ENCODE results near the gene PHACTR1. TPM values are rescaled to one million over a fixed set of nuclear protein-coding genes. Genes with fewer than 3 reads are reported as not detected.

PHACTR1 gene
- total and polyA plus RNA-seq, 9 of the 15 experiments (the other 6 are each of a cell fraction or from before 2014, with no cell fraction given), result 11.5 to 32.6 (median 22.0) TPM

DNA sequence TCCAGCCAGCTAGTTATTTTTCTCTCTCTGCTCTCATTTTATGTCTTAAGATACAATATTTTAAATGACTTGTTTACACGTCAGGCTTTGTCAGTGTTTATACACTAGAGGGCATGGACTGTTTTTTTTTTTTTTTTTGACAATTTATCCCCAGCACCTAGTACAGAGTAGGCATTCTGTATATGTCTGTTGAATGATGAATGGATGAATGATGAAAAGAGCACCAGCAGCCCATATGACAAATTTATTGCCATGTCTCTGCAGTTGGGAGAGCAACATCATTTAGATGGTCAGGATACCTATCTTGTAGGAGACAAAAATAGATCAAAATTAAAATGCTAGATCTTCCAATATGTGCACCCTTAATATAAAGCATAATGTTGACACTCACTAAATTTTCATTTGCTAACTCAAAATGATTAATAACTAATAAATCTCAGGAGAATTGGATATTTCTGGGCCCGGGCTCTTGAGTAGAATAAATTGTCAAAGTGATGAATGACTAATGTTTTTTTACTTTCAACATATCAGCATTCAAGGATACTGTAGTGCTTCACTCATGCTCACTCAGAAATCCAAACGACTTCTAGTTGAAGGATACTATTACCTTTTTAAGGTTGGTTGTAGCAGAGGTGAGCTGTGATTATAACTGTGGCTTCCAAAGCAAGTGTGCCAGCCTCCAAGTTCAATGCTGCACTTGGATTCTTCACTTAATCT lies 200.0 kb downstream of the PHACTR1 start:
- no peak overlapping the region for H3K27ac ChIP-seq (ENCODE audit: extremely low read depth, low read depth, low read length)
- TF ChIP-seq SRSF1 (IDR thresholded peaks at IDR 0.05; ENCODE audit: low read depth, low read length), result no peak
- TF ChIP-seq, protein P1, sequence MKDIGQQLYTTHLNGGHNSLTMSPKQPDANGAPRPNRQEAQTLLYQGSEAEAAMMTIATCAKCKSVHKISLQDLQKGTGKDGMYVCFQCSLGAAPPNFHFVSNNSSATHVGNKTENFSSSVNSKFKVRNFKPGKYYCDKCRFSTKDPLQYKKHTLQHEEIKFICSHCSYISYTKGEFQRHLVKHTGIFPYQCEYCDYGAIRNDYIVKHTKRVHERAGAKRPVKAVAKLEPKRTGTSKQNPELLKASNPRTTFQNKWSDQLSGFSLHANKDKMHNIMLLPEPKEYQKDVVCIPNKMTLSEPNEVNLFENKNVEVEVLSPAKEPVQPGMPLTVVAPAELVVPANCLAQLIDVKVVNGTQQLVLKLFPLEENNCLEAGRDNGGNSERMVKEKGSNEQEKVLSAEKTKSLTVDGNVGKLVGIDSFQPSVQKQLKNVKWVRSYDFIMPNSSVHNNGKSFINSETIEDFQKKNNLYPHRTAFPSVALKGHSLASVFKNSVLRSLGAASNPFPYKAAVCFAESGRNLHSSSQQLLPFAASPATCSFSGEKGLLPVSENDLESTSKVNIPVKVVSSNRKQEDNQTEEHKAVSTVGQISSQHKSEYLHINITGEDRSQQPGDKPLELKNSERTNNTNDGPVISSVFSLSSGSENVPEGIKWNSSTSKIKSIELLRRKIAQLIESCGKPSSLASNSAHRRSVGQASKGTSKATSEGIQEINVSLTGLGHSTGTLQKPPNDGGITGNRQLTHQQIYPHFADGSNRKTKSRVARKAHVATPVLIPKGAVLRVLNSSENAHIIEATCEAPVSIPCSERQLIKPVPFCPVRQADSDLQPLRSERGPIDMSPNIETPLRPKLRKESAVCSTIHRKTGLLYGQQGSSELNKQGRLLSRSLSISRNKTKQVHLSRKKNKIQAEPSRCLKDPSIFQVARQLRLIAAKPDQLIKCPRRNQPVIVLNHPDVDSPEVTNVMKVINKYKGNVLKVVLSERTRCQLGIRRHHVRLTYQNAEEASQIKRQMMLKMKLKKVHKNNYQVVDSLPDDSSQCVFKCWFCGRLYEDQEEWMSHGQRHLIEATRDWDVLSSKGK (CRISPR knock-in tag; IDR thresholded peaks at IDR 0.05), result no peak
- TF ChIP-seq ZNF589 (CRISPR knock-in tag; IDR thresholded peaks at IDR 0.05; ENCODE audit: low read depth), result no peak
- no peak for TF ChIP-seq ZNF764 (CRISPR knock-in tag; IDR thresholded peaks at IDR 0.05; ENCODE audit: low read depth)
- TF ChIP-seq PTBP1 (IDR thresholded peaks at IDR 0.05; ENCODE audit: low read depth, low read length), result no peak
- H3K9ac ChIP-seq (ENCODE audit: insufficient read depth in 1 of 2, low read depth in 2 of 2, low read length in 2 of 2), result no peak overlapping the region
- no peak overlapping the region for H3K4me3 ChIP-seq
- no peak for DNase-seq (ENCODE audit: extremely low read depth in 1 of 4, low spot score in 3 of 4)
- ATAC-seq, result no peak
- H3K79me2 ChIP-seq (ENCODE audit: control insufficient read depth, insufficient read depth, low read length), result no peaks in the 10 kb centered on the region
- no peak overlapping the region for H2AFZ ChIP-seq (ENCODE audit: low read depth, low read length)
- intact Hi-C loops (cut with micrococcal nuclease), result no loop called here
- no TSS peak for BruUV-seq (replicated peaks)
- H3K9me3 ChIP-seq (replicated peaks; ENCODE audit: control insufficient read depth, insufficient read depth, low read depth, low read length), result no peaks in the 10 kb centered on the region
- no peak for FAIRE-seq
- no peak overlapping the region for H3K4me2 ChIP-seq (ENCODE audit: insufficient read depth, low read length)
- peaks cover 0 to 4% of the 10 kb centered on the region in 2 experiments; a peak in 2 of 5 replicates for H3K27me3 ChIP-seq (ENCODE audit: control insufficient read depth in 2 of 2, insufficient read depth in 2 of 2, low read length in 2 of 2)
- H4K20me1 ChIP-seq (replicated peaks; ENCODE audit: control insufficient read depth, insufficient read depth, low read length), result no peaks in the 10 kb centered on the region
- no peaks in the 10 kb centered on the region for H3K4me1 ChIP-seq (replicated peaks in 1 of 2; ENCODE audit: control insufficient read depth in 2 of 2, insufficient read depth in 2 of 2, low read length in 2 of 2)
- CTCF ChIA-PET (ENCODE audit: low intra/inter-chr PET ratio), result interaction anchor here (0.7 kb wide), 1 partner anchor 314 kb away, joined by 3 read pairs; no protein-coding TSS in a partner anchor
- H3K9me1 ChIP-seq (ENCODE audit: control insufficient read depth, insufficient read depth, low read length), result no peaks in the 10 kb centered on the region
- 1% methylated on average over 3 of the region's 3 CpGs for WGBS (ENCODE audit: insufficient coverage, low coverage, missing lambda C conversion rate)
- in situ Hi-C loops (cut with MboI), result no loop called here
- POLR2A ChIA-PET, result interaction anchor here (0.7 kb wide), 1 partner anchor 41 kb away, joined by 3 read pairs; no protein-coding TSS in a partner anchor
- H3K36me3 ChIP-seq (ENCODE audit: control insufficient read depth, insufficient read depth, low read length), result no peaks in the 10 kb centered on the region
